GM21526 (cell line): ENCODE data around the gene NACA.
"Not testable (repeated sequence)": the region's sequence is repeated elsewhere in the genome, so short reads cannot be mapped to it uniquely, and the experiment has no call there.

ENCODE experiments used
- ATAC-seq: cut with Tn5 transposase; IDR thresholded peaks from one replicate; pipeline ENCODE4 v1.9.1; 2021; ENCODE audit warnings: moderate library complexity; ENCODE audit not compliant: unreplicated experiment, low FRiP score

NACA gene

DNA sequence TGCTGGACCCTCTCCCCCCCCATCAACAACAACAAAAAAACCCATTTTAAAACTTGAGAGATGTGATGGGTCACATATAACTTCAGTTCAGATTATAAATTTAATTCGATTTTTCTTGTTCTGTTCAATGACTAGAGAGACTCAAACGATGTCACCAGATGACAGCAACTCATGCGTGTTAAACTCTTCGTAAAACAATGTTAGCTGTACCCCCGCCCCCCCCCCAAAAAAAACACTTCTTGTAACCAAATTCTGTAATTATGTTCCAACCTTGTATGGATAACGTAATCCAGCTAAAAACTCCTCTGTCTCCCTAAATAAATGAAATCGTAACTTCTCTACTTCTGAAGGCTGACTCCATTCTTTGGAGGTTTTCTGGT is 614 bp upstream of the NACA start:
- no peak for ATAC-seq

DNA sequence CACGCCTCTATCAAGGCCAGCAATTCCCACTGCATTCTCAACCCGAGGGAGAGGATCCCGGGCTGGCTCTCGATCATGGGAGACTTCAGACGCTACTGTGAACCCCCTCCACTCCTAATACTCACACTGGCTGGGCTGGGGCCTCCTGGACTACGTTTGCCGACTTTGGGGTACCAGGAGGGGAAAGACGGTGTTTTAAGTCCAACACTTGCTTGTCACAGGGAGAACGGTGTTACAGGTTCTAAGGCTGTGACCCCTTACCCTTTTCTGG is 463 bp downstream of the NACA start:
- peak; percentile 4 for ATAC-seq

DNA sequence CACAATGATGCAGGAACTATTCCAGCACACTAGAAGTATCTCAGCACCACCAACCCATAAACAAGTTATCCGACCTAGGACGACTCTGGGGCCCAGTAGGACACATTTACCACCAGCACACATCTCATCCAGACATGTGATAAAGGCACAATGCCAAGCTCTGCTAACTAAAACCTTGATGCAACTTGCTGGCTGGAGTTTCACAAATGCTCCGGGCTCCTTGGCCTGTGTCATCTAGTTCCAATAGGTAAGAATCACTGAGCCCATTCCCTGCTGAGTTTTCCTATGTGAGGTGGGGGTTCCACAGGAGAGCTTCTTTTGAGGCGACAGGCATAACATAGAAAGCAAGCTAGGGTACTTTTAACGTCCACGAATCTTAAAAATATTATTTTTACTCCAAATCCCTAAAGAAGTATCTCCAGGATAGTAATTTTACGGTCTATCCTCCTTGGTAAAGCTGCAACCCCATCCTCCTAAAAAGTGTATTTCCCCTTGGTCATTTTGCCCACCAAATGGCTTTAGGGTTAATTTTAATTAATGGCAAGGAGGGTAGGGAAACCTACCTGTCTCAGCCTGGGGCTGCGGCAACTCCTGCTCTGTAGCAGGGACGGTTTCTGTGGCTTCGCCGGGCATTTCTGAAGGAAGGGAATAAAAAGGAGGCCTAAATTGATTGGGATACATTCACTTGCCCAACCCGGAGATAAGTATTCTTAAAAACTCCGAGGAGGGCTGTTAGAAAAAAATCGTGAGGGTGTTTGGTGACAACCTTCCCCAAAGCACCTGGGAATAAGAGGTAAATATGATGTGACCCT is 1.0 kb downstream of the NACA start:
- no peak for ATAC-seq

DNA sequence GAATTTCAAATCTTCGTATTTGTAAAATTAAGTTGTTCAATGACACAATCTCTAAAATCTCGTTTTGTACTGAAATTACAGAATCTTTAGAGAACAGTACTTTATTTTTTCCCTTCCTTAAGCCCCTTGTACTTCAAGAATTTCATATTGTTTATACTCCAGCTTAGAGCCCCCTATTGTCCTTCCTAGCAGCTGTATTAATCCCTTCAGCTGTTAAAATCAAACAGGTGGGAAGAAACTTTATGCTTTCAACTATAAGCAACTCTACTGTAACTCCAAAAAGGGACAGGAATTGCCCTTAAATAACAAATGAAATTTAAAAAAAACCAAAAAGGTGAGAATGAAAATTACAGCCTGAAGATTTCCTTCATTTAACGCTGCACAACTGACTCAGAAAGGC is 1.7 kb downstream of the NACA start:
- no peak for ATAC-seq

DNA sequence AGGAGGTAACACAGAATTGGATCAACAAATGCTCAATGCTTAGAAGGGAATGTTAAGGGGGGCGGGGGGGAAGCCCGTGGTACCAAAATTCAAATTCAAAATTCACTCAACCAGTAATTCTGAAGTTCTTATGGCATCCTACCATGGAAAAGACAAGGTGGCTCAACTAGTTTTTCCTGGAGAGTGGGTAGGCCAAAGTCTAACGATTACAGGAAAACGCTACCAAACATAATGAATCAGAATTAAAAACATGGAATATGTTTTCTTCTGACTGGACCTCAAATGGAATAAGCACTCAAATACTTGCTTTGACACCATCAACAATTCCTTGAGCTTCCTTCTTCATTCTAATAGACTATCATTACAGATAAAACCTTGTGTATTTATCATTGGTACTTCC is 2.3 kb downstream of the NACA start:
- no peak for ATAC-seq

DNA sequence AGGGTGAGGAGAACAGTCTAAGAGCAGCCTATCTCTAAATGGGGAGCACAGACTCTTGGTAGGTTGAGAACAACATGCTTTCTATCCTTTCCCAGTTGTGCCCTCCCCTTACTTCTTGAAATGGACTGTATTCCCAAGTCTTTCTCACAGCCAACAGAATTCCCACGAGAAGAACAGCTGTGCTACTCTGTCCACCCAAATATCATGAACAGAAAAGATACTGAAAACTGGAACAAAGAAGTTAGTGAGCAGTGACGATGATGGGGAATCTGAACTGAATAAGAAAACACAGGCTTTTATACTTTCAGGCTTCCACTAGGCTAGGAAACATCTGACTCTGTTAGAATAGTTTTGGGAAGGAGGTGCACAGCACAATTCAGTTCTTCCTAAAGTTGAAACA is 3.4 kb downstream of the NACA start:
- no peak for ATAC-seq

DNA sequence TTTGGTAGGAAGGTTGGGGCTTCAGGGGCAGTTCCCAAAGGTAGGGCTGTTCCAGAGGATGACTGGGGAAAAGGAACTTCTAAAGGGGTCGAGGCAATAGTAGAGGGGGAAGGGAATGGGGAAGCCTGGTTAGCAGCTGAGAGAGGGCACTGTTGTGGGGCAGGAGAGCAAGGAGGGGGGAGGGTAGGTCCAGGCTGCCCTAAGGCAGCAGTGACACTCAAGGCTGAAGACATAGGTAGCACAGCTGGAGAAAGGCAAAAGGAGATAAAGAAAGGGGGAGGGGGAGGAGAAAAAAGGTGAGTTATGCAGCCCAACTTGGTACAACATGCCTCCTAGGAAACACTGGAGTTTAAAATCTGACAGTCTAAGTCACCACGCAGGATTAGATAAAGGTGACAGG is 3.9 kb downstream of the NACA start:
- no peak for ATAC-seq

DNA sequence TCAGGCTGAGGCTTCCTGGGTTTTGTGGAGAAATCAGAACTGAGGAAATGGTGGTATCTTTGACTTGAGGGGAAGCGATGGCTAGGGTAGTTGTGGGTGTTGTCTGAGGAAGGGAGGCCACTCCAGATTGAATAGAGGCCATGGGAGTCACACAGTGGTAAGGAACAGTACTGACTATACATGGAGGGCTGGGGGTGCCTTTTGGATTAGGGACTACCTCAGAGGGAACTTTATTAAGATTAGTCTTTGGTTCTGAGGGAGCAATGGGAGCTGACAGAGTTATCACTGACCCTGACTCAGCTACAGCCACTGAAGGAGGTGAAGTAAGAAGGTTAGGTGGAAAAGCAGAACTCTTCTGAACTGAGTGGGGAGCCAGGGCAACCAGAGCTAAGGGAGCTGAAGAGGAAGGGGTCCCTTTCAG is 4.4 kb downstream of the NACA start:
- ATAC-seq: no peak

DNA sequence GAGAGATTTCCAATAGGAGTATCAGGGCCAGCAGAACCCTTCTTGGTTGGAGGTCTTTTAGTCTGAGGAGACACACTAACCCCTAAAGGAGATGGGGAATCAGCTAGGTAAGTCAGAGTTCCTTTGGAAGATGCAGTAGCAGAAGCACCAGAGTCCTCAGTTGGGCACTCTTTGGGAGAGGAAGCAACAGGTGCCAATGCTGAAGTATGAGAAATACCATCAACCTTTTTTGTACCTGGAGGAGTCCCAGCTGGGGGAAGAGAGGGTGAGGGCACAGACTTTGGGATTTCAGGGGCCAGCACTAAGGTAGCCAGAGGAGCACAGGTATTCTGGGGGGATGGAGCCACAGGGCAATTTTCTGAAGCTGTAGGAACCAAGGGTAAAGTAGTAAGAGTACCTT is 6.0 kb downstream of the NACA start:
- ATAC-seq: no peak

DNA sequence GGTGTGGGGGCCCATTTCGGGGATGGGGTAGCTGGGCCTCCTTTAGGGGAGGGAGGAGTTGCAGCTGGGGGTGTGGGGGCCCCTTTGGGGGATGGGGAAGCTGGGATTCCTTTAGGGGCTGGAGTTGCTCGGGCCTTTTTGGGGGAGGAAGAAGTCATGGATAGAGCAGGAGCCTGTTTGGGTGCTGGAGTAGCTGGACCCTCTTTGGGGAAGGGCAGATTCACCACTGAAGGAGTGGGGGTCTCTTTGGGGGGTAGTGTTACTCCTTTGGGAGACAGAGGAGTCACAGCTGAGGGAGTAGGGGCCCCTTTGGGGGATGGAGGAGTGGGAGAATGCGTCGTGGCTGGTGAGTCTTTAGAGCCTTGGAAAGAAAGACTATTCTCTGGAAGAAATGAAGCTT is 6.5 kb downstream of the NACA start:
- ATAC-seq: no peak

DNA sequence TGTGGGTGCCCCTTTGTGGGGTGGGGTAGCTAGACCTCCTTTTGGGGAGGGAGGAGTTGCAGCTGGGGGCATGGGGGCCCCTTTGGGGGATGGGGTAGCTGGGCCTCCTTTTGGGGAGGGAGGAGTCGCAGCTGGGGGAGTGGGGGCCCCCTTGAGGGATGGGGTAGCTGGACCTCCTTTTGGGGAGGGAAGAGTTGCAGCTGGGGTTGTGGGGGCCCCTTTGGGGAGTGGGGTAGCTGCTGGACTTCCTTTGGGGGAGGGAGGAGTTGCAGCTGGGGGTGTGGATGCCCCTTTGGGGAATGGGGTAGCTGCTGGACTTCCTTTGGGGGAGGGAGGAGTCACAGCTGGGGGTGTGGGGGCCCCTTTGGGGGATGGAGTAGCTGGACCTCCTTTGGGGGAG is 7.0 kb downstream of the NACA start:
- ATAC-seq: no peak

DNA sequence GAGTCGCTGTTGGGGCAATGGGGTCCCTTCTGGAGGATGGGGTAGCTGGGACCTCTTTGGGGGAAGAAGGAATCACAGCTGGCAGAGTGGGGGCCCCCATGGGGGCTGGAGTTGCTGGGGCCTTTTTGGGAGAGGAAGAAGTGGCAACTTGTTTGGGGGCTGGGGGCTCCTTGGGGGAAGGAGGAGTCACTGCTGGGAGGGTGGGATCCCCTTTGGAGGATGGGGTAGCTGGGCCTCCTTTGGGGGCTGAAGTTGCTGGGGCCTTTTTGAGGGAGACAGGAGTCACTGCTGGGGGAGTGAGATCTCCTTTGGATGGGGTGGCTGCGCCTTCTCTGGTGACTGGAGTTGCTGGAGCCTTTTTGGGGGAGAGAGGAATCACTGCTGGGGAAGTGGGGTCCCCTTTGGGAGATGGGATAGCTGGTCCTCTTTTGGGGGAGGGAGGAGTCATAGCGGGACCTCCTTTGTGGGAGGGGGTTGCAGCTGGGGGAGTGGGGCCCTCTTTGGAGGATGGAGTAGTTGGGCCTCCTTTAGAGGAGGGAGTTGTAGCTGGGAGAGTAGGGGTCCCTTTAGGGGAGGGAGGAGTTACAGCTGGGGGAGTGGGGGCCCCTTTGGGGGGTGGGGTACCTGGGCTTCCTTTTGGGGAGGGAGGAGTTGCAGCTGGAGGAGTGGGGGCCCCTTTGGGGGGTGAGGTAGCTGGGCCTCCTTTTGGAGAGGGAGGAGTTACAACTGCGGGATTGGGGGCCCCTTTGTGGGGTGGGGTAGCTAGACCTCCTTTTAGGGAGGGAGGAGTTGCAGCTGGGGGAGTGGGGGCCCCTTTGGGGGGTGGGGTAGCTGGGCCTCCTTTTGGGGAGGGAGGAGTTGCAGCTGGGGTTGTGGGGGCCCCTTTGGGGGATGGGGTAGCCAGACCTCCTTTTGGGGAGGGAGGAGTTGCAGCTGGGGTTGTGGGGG is 7.9 kb downstream of the NACA start:
- no peak for ATAC-seq

DNA sequence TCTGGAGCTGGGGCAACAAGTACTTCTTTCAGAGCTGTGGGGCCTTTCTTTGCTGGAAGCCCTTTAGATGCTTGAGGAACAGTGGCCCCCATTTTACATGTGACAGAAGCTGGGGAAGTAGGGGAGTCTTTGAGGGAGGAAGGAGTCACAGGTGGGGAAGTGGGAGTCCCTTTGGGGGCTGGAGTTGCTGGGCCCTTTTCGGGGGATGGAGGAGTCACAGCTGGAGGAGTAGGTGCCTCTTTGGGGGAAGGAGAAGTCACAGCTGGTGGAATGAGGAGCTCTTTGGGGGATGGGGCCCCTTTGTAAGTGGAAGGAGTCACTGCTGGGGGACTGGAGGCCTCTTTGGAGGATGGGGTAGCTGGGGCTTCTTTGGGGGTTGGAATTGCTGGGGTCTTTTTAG is 8.6 kb downstream of the NACA start:
- ATAC-seq: no peak

DNA sequence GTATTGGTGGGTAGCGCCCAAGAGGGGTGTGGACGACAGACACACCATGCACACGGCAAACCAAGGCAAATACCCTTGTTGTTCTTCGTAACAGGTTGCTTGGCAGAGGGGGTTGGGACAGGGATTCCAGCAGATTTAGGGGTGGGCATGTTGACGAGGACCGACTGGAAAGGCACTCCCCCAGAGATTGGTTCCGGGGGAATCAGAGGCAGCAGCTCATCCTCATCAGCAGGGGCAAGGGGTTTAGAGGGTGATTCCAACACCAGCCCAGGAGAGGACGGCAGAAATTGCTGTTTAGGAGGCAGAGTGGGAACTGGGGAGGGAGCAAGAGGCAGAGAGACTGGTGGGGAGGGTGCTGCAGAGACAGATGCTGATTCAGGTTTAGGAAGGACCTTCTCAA is 9.3 kb downstream of the NACA start:
- no peak for ATAC-seq

DNA sequence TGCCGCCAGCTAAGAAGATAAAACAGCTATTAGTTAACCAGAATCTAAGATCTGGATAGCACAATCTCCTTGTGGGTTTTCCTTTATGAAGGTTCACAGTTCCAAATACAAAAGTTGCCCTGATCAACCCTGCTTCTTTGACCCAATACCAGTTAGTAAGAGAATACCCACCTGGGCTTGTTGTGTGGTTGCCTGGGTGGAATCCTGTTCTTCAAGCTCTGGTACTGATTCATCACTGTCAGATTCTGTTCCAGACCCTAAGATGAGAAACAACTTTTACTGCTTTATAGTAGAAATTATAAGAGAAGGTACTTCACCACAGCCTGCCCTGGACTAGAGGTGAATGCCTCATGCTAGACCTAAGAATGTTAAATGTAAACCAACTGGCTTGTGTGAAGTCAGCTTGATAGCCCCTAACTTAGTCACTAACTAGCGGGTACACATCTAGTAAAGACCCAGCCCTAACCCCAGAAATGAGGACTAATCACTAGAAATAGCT is 10.6 kb downstream of the NACA start:
- ATAC-seq: no peak

DNA sequence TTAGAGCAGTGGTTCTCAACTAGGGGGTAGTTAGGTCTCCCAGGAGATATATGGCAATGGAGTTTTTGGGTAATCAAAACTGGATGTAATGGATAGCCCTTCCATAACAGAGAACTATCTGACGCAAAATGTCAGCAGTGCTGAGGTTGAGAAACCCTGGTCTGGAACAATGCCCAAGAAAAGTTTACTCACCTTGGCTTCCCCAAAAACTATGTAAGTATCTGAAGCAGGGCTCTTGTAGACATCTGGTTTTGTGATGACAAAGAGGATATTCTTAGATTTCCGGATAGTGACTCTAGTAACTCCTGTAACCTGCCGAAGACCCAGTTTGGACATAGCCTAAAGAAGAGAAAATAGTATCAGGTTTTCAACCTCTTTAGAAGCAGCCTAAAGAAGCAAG is 11.8 kb downstream of the NACA start:
- ATAC-seq: no peak

DNA sequence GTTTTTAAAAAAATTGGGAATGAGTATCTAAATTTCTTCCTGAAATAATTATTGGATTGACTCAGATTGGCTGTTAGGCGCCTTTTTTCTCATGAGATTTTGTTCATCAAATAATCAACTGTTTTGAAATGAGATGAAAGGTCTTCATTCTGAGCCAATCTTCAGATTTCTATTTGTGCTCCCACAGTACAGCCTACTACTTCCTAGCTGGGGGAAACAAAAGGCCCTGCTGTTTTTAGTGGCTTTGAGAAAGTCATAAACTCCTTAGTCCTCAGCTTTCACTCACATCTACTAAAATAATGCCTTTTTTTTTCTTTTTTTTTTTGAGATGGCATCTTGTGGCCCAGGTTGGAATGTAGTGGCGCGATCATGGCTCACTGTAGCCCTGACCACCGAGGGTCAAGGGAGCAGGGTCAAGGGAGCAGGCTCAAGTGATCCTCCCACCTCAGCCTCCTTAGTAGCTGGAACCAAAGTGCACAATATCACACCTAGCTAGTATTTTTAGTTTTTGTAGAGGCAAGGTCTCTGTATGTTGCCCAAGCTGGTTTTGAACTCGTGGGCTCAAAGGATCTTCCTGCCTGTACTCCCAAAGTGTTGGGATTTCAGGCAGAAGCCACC is 15.2 kb downstream of the NACA start:
- ATAC-seq: no peak

DNA sequence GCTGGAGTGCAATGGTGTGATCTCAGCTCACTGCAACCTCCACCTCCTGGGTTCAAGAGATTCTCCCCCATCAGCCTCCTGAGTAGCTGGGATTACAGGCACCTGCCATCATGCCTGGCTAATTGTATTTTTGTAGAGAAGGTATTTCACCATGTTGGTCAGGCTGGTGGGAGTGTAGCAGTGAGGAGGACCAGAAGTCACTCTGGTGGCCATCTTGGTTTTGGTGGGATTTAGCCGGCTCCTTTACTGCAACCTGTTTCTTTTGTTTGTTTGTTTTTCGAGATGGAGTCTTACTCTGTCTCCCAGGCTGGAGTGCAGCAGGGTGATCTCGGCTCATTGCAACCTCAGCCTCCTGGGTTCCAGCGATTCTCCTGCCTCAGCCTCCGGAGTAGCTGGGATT is 20.6 kb downstream of the NACA start:
- not testable (repeated sequence) for ATAC-seq

DNA sequence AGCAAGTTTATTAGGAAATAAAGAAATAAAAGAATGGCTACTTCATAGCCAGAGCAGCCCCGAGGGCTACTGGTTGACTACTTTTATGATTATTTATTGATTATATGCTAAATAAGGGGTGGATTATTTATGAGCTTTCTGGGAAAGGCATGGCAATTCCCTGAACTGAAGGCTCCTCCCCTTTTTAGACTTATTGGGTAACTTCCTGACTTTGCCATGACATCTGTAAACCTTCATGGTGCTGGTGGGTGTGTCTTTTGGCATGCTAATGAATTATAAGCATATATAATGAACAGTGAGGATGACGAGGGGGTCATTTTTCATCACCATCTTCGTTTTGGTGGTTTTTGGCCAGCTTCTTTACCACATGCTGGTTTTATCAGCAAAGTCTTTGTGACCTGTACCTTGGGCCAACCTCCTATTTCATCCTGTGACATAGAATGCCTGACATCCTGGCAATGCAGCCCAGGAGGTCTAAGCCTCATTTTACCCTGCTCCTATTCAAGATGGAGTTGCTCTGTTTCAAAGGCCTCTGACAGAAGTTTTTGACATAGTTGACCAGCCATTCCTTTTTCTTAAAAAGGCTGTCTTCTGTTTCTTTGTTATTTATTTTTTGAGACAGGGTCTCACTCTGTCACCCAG is 26.0 kb downstream of the NACA start:
- ATAC-seq: no peak

DNA sequence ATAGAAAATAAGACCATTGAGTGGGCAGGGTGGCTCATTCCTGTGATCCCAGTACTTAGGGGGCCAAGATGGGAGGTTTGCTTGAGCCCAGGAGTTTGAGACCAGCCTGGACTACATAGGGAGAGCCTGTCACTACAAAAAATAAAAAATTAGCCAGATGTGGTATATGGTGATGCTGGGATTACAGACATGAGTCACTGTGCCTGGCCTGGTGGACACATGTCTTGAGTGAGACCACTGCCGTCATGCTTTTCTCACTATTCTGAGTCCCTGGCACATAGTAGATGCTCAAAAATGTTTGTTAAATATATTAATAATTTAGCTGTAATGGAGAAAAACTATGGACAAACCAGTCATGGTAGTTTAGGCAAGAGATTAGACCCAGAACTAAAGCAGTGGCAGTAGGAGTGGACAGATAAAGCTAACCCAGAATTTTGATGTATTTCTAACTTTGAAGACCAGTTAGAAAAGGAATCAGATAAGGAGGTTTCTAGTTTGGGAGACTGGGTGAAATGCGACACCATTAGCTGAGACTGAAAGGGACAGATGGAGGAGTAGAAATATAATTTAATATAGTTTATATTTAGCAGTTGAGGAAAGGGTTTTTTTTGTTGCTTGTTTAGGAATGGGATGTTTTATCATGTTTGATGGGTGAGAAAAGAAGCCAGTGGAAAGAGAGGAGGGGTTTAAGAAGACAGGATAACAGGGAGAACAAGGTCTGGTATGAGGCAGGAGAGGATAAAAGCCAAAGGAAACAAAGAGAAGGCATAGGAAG is 29.6 kb downstream of the NACA start:
- ATAC-seq: no peak
